ENCODE measurements around the gene CEP89.
"Not testable (repeated sequence)": the region's sequence is repeated elsewhere in the genome, so short reads cannot be mapped to it uniquely, and the experiment has no call there.

CEP89 gene

DNA sequence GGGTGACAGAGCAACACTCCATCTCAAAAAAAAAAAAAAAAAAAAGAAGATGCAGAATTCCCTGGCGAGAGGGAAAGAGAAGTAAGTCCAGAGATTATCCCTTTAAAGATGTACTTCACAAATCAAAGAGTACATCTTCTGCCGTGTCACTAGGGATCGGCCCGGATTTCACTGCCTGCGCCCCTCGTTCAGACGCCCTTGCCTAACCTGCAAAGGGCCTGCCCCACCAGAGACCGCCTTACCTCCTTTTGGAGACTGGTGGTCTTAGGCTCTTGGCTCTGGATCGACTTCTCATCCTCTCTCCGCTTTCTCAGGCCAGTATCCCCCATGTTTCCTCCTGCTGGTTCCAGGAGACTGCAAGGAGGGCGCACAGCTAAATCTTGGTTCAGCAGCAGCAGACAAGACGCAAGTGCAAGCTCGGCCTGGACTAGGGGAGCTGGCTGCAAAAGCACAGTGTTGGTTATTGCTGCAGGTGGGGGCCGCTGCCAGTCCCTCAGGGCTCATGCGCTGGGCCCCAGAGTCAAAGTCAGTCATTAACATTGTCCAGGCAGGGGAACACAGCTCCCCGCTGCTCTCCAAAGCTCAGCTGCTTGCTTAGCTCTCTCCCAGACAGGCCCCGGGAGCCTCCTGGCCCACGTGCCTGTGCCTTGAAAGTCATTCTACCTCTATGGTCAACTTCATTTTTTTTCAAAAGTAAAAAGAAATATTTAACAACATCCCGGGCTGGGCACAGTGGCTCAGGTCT lies 103.4 kb downstream of the CEP89 start:
- no peak for DNase-seq

GRCh38 chr19:32867436-32867835 lies 104.3 kb downstream of the CEP89 start:
- not testable (repeated sequence) for DNase-seq

GRCh38 chr19:32866564-32867265 lies 105.0 kb downstream of the CEP89 start:
- no peak for DNase-seq

DNA sequence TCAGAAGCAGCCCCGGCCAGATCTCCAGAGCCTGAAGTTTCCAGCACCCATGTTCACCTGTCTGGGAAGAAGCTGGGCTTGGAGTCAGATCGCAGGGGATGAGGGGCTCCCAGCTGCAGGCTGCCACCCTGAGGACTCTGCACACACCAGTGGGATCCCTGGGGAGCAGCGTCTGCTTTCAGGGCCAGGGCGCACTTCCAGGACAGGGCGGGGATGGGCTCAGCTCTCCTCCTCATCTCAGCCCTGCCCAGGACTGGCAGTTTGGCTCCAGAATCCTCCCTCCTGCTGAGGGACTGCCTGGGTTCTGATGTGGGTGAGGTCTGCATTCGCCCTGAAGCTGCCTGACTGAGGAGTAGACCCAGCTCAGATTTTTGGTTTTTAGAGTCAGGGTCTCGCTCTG lies 105.7 kb downstream of the CEP89 start:
- DNase-seq = no peak

- DNase-seq = no peak
These were observed 106.4 kb downstream of the CEP89 start for GRCh38 chr19:32865326-32865725.

DNA sequence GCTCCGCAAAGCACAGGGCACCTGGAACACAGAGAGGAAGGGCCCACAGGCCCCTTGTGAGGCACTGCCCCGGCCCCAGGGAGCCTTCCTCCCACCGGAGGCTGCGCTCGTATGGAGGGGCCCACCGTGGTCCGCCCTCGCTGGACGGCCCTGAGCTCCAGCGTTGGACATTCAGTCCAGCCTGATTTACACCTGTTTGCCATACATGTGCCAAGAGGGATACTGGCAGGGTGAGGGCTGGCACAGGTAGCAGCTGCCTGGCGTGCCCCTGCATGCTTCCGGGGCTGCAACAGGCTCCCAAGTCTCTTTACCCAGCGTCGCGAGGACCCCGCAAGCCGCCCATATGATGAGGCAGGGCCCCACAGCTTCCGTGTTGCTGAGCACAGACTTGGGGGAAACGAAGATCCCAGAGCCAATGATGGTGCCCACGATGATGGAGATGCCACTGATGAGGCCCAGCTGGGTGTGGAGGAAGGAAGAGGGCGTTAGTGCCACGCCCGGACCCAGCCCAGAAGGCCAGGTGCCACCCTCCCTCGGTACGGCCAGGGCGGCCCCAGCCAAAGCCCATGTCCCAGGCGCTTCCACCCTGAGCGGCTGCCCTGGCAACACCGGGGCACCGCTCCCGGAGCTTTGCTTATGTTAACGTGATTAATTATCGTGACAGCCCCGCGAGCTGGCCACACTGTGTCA lies 107.3 kb downstream of the CEP89 start:
- DNase-seq = no peak

DNA sequence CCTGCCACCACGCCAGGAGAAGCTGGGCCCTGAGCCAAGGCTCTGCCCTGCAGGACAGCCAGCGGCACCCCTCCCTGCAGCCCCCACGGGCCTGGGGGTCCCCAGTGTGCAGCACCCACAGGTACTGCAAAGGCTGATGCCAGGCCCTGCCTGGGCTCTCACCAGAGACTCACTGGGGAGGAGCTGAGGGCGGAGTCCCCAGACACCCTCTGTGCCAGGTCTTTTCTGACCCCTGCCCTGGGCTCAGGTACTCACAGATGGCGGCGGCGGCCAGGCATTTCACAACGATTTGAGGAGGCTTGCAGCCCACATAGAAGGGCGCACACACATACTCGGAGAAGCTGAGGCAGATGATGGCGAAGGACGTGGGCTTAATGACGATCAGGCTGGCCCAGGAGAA lies 107.9 kb downstream of the CEP89 start:
- no peak for DNase-seq

- no peak for DNase-seq
These were observed 108.5 kb downstream of the CEP89 start for GRCh38 chr19:32863301-32863700.

DNA sequence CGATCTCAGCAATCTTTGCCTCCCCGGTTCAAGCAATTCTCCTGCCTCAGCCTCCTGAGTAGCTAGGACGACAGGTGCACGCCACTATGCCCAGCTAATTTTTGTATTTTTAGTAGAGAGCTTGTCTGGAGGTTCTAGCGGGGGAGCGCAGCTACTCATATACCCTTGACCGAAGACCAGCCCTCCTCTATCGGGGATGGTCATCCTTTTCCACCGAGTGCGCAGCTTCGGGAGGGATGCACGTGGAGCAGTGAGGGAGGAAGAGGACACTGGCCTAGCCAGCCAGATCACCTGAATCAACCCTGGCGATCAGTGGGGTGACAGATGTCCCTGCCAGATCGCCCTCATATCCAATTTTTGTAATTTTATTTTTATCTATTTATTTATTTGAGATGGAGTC lies 109.0 kb downstream of the CEP89 start:
- no peak for DNase-seq

GRCh38 chr19:32862173-32862572 lies 109.6 kb downstream of the CEP89 start:
- no peak for DNase-seq

DNA sequence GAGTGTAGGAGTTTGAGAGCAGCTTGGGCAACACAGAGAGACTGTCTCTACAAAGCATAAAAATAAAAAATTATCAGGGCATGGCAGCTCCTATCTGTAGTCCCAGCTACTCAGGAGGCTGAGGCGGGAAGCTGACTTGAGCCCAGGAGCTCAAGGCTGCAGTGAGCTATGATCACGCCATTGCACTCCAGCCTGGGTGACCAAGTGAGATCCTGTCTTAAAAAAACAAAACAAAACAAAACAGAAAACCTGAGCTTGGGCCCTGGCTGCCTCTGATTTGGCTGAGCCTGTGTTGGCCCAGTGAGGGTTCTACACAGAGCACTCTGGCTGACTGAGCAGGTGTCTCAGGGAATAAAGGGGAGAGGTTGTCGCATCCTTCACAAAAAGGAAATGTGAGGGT lies 110.2 kb downstream of the CEP89 start:
- DNase-seq = no peak

DNA sequence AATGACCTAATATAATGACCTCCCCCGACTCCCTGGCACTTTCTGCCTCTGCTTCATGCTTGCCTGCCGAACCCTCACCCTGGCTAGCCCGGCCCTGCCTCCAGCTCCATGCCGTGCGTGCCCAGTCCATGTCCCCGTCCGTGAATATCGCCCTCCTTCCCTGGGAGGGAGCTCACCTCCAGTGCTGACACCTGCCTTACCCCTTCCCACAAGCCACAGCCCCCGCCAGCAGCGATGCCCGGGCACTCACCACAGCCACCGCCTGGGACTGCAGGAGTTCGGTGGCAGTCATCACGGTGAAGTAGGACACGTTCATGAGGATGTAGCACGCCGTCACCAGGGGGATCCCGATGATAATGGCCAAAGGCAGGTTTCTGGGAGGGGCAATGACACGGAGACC lies 112.2 kb downstream of the CEP89 start:
- no peak for DNase-seq

DNA sequence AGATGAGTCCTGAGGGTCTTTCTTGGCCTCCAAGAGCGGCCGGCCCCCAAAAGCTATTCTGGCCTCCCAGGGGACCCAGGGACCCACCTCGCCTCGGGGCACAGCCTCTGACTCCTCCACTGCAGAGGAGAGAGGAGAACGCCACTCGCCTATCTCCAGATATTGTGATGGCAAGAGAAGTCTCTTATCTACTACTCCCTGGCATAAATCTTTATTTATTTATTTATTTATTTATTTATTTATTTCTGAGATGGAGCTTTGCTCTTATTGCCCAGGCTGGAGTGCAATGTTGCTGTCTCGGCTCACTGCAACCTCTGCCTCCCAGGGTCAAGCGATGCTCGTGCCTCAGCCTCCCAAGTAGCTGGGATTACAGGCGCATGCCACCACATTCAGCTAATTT lies 113.2 kb downstream of the CEP89 start:
- DNase-seq = no peak

- DNase-seq = no peak
These were observed 113.6 kb downstream of the CEP89 start for GRCh38 chr19:32858155-32858554.

DNA sequence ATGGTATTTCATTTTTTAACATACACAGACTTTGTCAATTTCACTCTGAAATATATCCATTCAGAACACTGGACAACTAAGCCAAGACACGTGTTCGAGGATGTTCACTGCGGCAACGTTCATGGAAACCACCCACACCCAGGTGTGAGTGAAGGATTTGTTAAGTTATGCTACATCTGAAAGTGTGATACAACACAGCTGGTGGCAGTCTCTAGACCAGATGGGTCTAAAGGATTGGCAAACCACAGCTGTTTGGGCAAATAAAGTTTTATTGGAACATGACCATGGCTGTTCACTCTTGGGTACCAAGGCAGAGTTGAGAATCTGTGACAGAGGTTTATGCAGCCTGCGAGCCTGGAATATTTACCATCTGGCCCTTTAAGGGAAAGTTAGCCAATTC lies 114.2 kb downstream of the CEP89 start:
- DNase-seq = no peak

- DNase-seq = not testable (repeated sequence)
These were observed 114.9 kb downstream of the CEP89 start for GRCh38 chr19:32856818-32857217.

DNA sequence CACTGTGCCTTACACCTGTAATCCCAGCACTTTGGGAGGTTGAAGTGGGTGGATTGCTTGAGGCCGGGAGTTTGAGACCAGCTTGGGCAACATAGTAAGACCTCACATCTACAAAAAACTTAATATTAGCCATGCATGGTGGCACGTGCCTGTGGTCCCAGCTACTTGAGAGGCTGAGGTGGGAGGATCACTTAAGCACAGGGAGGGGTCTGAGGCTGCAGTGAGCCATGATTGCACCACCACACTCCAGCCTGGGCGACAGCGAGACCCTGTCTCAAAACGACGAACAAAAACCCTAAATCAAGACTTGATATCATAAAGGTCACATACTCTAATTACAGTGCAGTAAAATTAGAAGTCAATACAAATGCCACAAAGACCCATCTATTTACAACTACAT lies 119.5 kb downstream of the CEP89 start:
- DNase-seq = no peak

DNA sequence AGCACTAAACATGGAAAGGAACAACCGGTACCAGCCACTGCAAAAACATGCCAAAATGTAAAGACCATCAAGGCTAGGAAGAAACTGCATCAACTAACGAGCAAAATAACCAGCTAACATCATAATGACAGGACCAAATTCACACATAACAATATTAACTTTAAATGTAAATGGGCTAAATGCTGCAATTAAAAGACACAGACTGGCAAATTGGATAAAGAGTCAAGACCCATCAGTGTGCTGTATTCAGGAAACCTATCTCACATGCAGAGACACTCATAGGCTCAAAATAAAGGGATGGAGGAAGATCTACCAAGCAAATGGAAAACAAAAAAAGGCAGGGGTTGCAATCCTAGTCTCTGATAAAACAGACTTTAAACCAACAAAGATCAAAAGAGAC lies 123.7 kb downstream of the CEP89 start:
- not testable (repeated sequence) for DNase-seq

DNA sequence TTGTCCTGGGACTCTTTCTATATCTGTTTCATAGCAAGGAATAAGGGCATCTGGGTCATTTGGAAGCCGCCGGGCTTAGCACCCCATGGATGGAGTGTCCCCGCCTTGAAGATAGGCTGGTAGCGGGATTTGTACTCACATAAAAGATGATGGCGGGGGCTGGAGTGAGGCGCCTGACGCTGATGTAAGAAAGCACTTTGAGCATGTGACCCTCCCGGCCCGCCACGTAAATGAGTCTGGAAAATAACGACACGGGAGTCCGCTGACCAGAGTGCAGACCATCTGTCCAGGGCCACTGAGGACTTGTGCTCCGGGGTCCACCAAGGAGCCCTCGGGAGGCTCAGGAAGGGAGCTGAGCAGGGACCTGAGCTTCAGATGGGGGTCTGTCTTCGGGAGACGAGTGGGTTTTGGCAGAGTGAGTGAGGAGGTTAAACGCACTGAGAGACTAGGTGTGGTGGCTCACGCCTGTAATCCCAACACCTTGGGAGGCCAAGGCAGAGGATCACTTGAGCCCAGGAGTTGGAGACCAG lies 128.0 kb downstream of the CEP89 start:
- no peak for DNase-seq

GRCh38 chr19:32842061-32842460 lies 129.7 kb downstream of the CEP89 start:
- no peak for DNase-seq

GRCh38 chr19:32837531-32837930 lies 134.2 kb downstream of the CEP89 start:
- DNase-seq = no peak

DNA sequence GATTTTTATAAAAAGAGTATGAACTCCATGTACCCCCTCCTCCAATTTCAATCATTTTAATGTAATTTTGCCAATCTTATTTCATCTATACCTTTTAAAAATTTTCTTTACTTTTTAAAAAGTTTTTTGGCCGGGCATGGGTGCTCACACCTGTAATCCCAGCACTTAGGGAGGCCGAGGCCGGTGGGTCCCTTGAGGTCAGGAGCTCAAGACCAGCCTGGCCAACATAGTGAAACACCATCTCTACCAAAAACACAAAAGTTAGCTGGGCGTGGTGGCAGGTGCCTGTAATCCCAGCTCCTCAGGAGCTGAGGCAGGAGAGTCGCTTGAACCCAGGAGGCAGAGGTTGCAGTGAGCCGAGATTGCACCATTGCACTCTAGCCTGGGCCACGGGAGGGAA lies 138.4 kb downstream of the CEP89 start:
- DNase-seq = not testable (repeated sequence)

DNA sequence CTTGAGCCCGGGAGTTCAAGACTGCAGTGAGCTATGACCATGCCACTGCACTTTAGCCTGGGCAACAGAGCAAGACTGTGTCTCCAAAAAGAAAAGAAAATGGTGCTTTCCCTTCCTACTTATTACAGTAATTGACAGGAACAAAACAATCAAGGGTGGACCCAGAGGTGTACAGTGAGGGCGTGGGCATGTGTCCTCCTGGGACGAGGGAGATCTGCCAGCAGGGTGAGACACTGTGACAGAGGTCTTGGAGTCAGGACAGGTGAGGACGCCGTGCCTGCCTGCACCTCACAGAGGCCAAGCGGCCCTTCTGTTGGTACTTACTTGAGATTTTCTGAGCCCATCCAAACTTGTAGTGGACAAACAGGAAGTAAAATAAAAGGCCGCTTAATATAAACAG lies 138.9 kb downstream of the CEP89 start:
- DNase-seq = not testable (repeated sequence)

DNA sequence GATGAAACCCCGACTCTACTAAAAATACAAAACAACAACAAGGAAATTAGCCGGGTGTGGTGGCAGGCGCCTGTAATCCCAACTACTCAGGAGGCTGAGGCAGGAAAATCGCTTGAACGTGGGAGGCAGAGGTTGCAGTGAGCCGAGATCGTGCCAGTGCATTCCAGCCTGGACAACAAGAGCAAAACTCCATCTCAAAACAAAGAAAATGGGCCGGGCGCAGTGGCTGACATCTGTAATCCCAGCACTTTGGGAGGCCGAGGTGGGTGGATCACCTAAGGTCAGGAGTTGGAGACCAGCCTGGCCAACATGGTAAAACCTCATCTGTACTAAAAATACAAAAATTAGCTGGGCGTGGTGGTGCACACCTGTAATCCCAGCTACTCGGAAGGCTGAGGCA lies 139.7 kb downstream of the CEP89 start:
- not testable (repeated sequence) for DNase-seq
